Fibroblast of lung (primary cell): Measurements from ENCODE around the gene LINC01488. TPM values are rescaled to one million over a fixed set of nuclear protein-coding genes. Genes with fewer than 3 reads are reported as not detected.

Experiments used
- DNase-seq, 2 donors: peaks; one replicate each; pipeline versions ENCODE4 v3.0.0 to v3.0.0-alpha.2; 2010; ENCODE audit warnings: low read depth in 2 of 2
- H2AFZ ChIP-seq: 2 replicates; pipeline ENCODE4 v1.5.1; 2012; ENCODE audit warnings: low read length, control low read depth, inconsistent platforms
- H3K27ac ChIP-seq: 2 replicates; pipeline ENCODE4 v1.5.1; 2011; ENCODE audit warnings: low read length, control low read depth; ENCODE audit not compliant: insufficient read depth
- H3K27me3 ChIP-seq: 2 replicates; pipeline ENCODE4 v1.5.1; 2011; ENCODE audit warnings: mild to moderate bottlenecking, low read length; ENCODE audit not compliant: control insufficient read depth, insufficient read depth
- H3K36me3 ChIP-seq: 2 replicates; pipeline ENCODE4 v1.5.1; 2011; ENCODE audit warnings: low read length; ENCODE audit not compliant: control insufficient read depth, insufficient read depth
- H3K4me1 ChIP-seq: 2 replicates; pipeline ENCODE4 v1.5.1; 2011; ENCODE audit warnings: low read length; ENCODE audit not compliant: control insufficient read depth, insufficient read depth; ENCODE audit errors: extremely low read depth
- H3K4me2 ChIP-seq: 2 replicates; pipeline ENCODE4 v1.5.1; 2011; ENCODE audit warnings: low read length, control low read depth; ENCODE audit not compliant: insufficient read depth; ENCODE audit errors: extremely low read depth
- H3K4me3 ChIP-seq, 4 experiments: fragments of 200-600 bp in 1 of 4; sonication (generic) in 1 of 4; replicated peaks in 1 of 4; 2 replicates each; pipeline ENCODE4 v1.5.1; 2011 to 2016; ENCODE audit warnings: low read length in 4 of 4, low read depth in 3 of 4, mild to moderate bottlenecking in 3 of 4, control low read depth in 2 of 4, inconsistent platforms in 1 of 4, mixed read lengths in 1 of 4; ENCODE audit not compliant: insufficient read depth in 1 of 4; ENCODE audit errors: control extremely low read depth in 1 of 4
- H3K79me2 ChIP-seq: 2 replicates; pipeline ENCODE4 v1.5.1; 2012; ENCODE audit warnings: mild to moderate bottlenecking, low read length, inconsistent platforms; ENCODE audit not compliant: control insufficient read depth, insufficient read depth
- H3K9ac ChIP-seq: 2 replicates; pipeline ENCODE4 v1.5.1; 2011; ENCODE audit warnings: mild to moderate bottlenecking, low read length, control low read depth; ENCODE audit not compliant: insufficient read depth
- H3K9me3 ChIP-seq: 2 replicates; pipeline ENCODE4 v1.5.1; 2012; ENCODE audit warnings: low read depth, low read length; ENCODE audit not compliant: control insufficient read depth, insufficient read depth
- H4K20me1 ChIP-seq: 2 replicates; pipeline ENCODE4 v1.5.1; 2011; ENCODE audit warnings: low read length; ENCODE audit not compliant: control insufficient read depth, insufficient read depth; ENCODE audit errors: extremely low read depth
- EZH2 ChIP-seq: IDR thresholded peaks from 2 replicates; pipeline ENCODE4 v1.5.1; 2012; ENCODE audit warnings: low read length, control low read depth, mild to moderate bottlenecking; ENCODE audit errors: missing control alignments
- polyA plus RNA-seq, 2 donors: library from polyadenylated mRNA; depleted of rRNA in 1 of 2; stranded (reverse) in 1 of 2; unstranded in 1 of 2; fragments of >200 nt; gene quantifications; 2 replicates each; pipeline ENCODE4 v1.2.1, GENCODE V29; 2011 to 2012; ENCODE audit warnings: missing spikeins in 1 of 2
- total RNA-seq: library from RNA; depleted of rRNA; stranded (reverse); fragments of >200 nt; gene quantifications from 2 replicates; pipeline ENCODE4 v1.2.1, GENCODE V29; 2014
- TF ChIP-seq, protein P1 (sequence below), 2 donors: IDR thresholded peaks in 1 of 2; conservative IDR thresholded peaks in 1 of 2; 1 replicate in 1 of 2; 2 replicates in 1 of 2; pipeline ENCODE4 v1.5.1; 2011 to 2012; ENCODE audit warnings: low read length in 2 of 2, control low read depth in 1 of 2, inconsistent platforms in 1 of 2, low read depth in 1 of 2, mild to moderate bottlenecking in 1 of 2

Gene LINC01488
- total and polyA plus RNA-seq, 2 donors (not counting 1 experiment from before 2014, with no cell fraction given), result not detected

DNA sequence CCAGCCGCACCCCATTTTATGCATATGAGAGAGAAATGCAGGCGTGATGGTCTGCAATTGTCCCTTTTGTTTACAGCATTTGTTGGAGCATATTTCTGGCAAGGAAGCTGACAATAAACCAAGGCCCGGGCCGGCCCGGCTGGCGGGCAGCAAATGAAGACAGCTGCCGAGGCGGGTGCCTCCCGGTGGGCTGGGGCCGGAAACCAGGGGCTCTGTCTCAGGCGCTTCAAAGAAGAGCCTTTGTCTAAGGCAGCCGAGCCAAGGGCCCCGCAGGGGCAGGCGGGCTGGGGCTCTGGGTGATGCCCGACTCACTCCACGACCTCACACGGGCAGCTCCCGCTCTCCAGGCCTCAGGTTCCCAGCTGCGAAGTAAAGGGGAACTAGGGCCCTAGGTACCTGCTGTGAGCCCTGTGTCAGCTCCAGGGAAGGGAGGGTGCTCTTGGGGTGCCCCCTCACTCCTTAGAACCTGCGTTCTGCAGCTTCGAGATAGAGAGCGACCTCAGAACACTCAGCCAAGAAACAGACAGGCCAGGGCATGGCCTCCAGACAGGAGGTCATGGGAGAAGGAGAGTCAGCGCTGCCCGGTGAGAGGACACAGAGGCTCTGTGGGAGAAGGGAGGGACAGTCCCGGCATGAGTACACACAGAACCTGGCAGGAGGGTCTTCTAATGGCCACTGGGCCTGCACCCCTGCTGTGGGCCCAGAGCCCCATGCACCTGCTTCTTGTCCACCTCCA, 2.4 kb downstream of the LINC01488 start:
- no peak overlapping the region for H3K4me3 ChIP-seq
- DNase-seq, result no peak
- no peak overlapping the region for H3K4me2 ChIP-seq
- TF ChIP-seq, protein P1, sequence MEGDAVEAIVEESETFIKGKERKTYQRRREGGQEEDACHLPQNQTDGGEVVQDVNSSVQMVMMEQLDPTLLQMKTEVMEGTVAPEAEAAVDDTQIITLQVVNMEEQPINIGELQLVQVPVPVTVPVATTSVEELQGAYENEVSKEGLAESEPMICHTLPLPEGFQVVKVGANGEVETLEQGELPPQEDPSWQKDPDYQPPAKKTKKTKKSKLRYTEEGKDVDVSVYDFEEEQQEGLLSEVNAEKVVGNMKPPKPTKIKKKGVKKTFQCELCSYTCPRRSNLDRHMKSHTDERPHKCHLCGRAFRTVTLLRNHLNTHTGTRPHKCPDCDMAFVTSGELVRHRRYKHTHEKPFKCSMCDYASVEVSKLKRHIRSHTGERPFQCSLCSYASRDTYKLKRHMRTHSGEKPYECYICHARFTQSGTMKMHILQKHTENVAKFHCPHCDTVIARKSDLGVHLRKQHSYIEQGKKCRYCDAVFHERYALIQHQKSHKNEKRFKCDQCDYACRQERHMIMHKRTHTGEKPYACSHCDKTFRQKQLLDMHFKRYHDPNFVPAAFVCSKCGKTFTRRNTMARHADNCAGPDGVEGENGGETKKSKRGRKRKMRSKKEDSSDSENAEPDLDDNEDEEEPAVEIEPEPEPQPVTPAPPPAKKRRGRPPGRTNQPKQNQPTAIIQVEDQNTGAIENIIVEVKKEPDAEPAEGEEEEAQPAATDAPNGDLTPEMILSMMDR (conservative IDR thresholded peaks at IDR 0.05 in 1 of 2, IDR thresholded peaks at IDR 0.05 in 1 of 2; ENCODE audit: low read depth in 1 of 2, low read length in 2 of 2), result no peak
- TF ChIP-seq EZH2, result no peak
- H3K36me3 ChIP-seq, result no peaks in the 10 kb centered on the region
- H3K27ac ChIP-seq, result no peak overlapping the region
- H3K79me2 ChIP-seq, result no peaks in the 10 kb centered on the region
- no peaks in the 10 kb centered on the region for H4K20me1 ChIP-seq
- H2AFZ ChIP-seq, result no peak overlapping the region
- no peak overlapping the region for H3K9ac ChIP-seq
- H3K4me1 ChIP-seq, result peaks cover 6% of the 10 kb centered on the region
- no peaks in the 10 kb centered on the region for H3K27me3 ChIP-seq
- no peaks in the 10 kb centered on the region for H3K9me3 ChIP-seq

DNA sequence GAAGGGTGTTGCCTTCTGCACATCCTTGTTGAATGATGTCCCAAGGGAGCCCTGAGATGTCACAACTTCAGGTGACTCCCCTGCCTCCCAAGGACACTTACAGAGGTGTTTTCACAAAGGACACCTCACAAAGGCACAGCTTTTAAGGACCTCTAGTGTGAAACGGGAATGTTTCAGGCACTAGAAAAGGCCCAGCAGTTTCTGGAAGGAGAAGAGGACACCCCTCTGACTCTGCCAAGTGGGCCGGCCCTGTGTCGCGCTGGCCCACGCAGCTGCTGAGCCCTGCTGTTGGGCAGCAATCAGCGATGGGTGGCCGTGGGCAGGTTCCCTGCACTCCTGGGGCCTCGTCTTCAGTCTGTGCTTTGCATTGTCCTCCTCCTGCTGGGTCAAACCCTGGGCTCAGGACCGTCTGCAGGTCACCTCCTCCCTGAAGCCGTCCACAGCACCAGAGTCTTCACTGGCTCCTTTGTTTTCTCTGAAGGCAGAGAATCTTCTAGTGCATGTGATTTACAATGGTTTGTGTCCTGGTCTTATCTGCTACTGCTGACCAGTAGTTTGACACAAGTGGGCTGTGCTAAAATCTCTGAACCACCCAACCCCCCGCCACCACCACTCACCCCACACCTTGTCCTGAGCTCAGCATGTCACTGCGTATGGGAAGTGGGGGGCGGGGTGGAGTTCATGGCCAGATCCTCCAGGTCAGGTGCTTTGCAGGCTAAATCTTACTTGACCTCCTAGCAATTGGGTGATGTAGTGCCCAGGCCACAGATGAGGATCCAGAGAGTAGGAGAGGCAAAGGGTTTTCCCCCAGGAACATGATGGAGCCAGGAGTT, 3.2 kb downstream of the LINC01488 start:
- Histone ChIP-seq H3K9ac (no peak overlapping the region), H4K20me1 (no peaks in the 10 kb centered on the region), H3K27me3 (no peaks in the 10 kb centered on the region), H3K36me3 (no peaks in the 10 kb centered on the region), H3K4me3 (no peak overlapping the region), H3K79me2 (no peaks in the 10 kb centered on the region), H2AFZ (no peak overlapping the region), H3K4me1 (peaks cover 6% of the 10 kb centered on the region), H3K4me2 (no peak overlapping the region), H3K9me3 (no peaks in the 10 kb centered on the region), H3K27ac (no peak overlapping the region)
- TF ChIP-seq EZH2, result no peak
- TF ChIP-seq, protein P1 (conservative IDR thresholded peaks at IDR 0.05 in 1 of 2, IDR thresholded peaks at IDR 0.05 in 1 of 2; ENCODE audit: low read depth in 1 of 2, low read length in 2 of 2), result no peak
- DNase-seq, result no peak

DNA sequence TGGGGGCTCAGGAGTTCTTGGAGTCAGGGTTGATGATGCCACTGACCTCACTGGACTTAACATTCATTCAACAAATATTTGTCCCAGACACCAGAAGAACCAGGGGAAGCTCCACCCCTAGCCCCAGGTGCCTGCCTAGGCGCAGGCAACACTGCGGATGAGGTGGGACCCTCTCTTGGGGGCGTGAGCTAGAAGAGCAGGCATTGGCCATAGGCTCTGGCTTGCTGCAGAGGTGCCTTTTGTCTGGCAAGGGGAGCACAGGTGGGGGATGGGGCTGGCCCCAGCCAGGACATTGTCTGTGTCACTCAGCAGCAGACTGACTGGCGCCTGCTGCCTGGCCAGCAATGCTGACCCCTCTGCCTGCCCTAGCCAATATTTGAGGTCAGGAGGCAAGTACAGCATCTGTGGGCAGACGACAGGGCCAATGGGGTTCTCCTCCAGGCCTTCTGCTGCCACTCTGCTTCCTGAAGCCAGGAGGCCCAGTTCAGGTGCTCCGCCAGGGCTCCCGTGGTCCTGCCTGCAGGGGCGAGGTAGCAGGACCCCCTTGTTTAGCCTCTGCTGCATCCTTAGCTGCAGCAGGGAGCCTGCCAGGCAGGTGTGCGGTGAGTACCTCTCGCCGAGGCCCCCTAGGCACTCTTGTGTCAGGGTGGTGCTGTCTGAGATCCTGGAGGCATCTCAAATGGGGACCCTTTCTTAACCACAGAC, 4.0 kb downstream of the LINC01488 start:
- Histone ChIP-seq H2AFZ (no peak overlapping the region), H3K9me3 (no peaks in the 10 kb centered on the region), H3K4me2 (no peak overlapping the region), H3K27ac (no peak overlapping the region), H3K36me3 (no peaks in the 10 kb centered on the region), H3K9ac (no peak overlapping the region), H4K20me1 (no peaks in the 10 kb centered on the region), H3K27me3 (no peaks in the 10 kb centered on the region), H3K4me3 (no peak overlapping the region), H3K79me2 (no peaks in the 10 kb centered on the region), H3K4me1 (peaks cover 3% of the 10 kb centered on the region)
- TF ChIP-seq, protein P1 (conservative IDR thresholded peaks at IDR 0.05 in 1 of 2, IDR thresholded peaks at IDR 0.05 in 1 of 2; ENCODE audit: low read depth in 1 of 2, low read length in 2 of 2), result no peak
- no peak for TF ChIP-seq EZH2
- no peak for DNase-seq
